ENCODE results near the gene TENM4. TPM values are rescaled to one million over a fixed set of nuclear protein-coding genes. Genes with fewer than 3 reads are reported as not detected.

Gene TENM4
- total RNA-seq, 2 experiments from 2014 or later, result not detected

- Mint-ChIP-seq H3K27me3 (ENCODE audit: low read depth) (peaks cover 10% of the 10 kb centered on the region), H3K4me3 (no peak overlapping the region), H3K36me3 (ENCODE audit: low read depth) (no peaks in the 10 kb centered on the region), H3K27ac (no peak overlapping the region), H3K9me3 (ENCODE audit: insufficient read depth) (no peaks in the 10 kb centered on the region), H3K4me1 (ENCODE audit: low read depth) (no peaks in the 10 kb centered on the region)
- ATAC-seq (no peak), DNase-seq (no peak)
- ChIA-PET POLR2A (no interaction called here), CTCF (no interaction called here)
Observed at GRCh38 chr11:78694152-78694551, 746.7 kb downstream of the TENM4 start.

DNA sequence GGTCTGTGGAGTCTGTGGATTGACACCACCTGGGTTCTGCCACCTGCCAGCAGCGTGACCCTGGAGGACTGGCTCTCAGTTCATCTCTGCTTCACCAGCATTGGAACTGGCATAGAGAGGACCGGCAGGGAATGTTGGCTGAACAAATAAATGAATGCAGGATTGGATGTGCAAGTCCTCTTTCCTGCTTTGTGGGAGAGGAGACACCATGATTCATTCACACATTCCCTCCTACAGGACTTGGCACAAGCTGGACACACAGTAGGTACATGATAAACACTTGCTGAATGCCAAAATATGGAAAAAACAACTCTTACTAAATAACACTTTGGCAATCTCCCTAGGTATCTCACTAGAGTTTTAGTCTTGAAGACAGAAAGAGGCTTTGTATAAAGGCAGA, 749.6 kb downstream of the TENM4 start:
- POLR2A ChIA-PET, result no interaction called here
- H3K27me3 Mint-ChIP-seq (ENCODE audit: low read depth), result peaks cover 10% of the 10 kb centered on the region
- DNase-seq (no peak), ATAC-seq (no peak)
- H3K36me3 Mint-ChIP-seq (ENCODE audit: low read depth), result no peaks in the 10 kb centered on the region
- H3K4me1 Mint-ChIP-seq (ENCODE audit: low read depth), result no peaks in the 10 kb centered on the region
- H3K27ac Mint-ChIP-seq, result no peak overlapping the region
- CTCF ChIA-PET, result no interaction called here
- H3K9me3 Mint-ChIP-seq (ENCODE audit: insufficient read depth), result no peaks in the 10 kb centered on the region
- no peak overlapping the region for H3K4me3 Mint-ChIP-seq

GRCh38 chr11:78690352-78690987, 750.4 kb downstream of the TENM4 start:
- Mint-ChIP-seq H3K4me1 (ENCODE audit: low read depth) (no peaks in the 10 kb centered on the region), H3K36me3 (ENCODE audit: low read depth) (no peaks in the 10 kb centered on the region), H3K4me3 (no peak overlapping the region), H3K27ac (no peak overlapping the region), H3K9me3 (ENCODE audit: insufficient read depth) (no peaks in the 10 kb centered on the region), H3K27me3 (ENCODE audit: low read depth) (peaks cover 6% of the 10 kb centered on the region)
- ATAC-seq, result no peak
- DNase-seq, result no peak
- CTCF ChIA-PET, result interaction anchor here (2.6 kb wide), 1 partner anchor 45 kb away, joined by 8 read pairs; no protein-coding TSS in a partner anchor
- POLR2A ChIA-PET, result no interaction called here

DNA sequence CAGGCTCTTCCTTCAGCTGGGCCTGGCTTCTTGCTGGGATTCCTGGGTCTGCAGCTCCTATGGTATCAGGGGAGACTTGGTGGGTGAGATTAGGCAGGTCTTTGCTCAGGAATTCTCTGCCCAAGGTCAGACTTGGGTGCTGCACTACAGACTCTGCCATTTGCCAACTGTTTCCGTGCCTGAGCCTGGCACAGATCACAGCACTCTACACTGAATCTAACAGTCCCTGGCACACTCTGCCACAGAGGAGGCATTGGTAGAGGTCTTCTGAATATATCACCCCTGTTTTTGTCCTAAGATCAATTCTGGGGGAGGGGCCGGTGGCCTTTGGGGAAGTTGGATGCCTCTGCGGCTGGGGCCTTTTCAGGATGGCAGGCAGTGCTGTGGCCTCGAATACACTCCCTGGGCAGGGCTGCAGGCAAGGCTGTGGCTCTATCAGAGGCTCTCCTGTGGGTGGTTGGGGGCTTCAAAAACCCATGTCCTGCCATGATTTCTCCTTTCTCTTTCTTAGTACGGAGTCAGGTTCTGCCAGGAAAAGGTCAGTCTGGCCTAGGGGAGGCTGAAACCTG, 751.2 kb downstream of the TENM4 start:
- Mint-ChIP-seq H3K4me3 (no peak overlapping the region), H3K4me1 (ENCODE audit: low read depth) (no peaks in the 10 kb centered on the region), H3K27ac (no peak overlapping the region), H3K27me3 (ENCODE audit: low read depth) (peaks cover 6% of the 10 kb centered on the region), H3K9me3 (ENCODE audit: insufficient read depth) (no peaks in the 10 kb centered on the region), H3K36me3 (ENCODE audit: low read depth) (no peaks in the 10 kb centered on the region)
- ChIA-PET CTCF (interaction anchor here (2.6 kb wide), 1 partner anchor 44 kb away, joined by 8 read pairs; no protein-coding TSS in a partner anchor), POLR2A (no interaction called here)
- no peak for ATAC-seq
- DNase-seq, result no peak

- ChIA-PET POLR2A (no interaction called here), CTCF (interaction anchor here (2.6 kb wide), 1 partner anchor 43 kb away, joined by 8 read pairs; no protein-coding TSS in a partner anchor)
- Mint-ChIP-seq H3K27me3 (ENCODE audit: low read depth) (peaks cover 6% of the 10 kb centered on the region), H3K36me3 (ENCODE audit: low read depth) (no peaks in the 10 kb centered on the region), H3K4me3 (no peak overlapping the region), H3K9me3 (ENCODE audit: insufficient read depth) (no peaks in the 10 kb centered on the region), H3K4me1 (ENCODE audit: low read depth) (no peaks in the 10 kb centered on the region), H3K27ac (no peak overlapping the region)
- DNase-seq, result no peak
- ATAC-seq, result no peak
Observed at GRCh38 chr11:78689101-78689500, 751.7 kb downstream of the TENM4 start.

GRCh38 chr11:78688460-78688859, 752.4 kb downstream of the TENM4 start:
- DNase-seq (no peak), ATAC-seq (no peak)
- Mint-ChIP-seq H3K27ac (no peak overlapping the region), H3K36me3 (ENCODE audit: low read depth) (no peaks in the 10 kb centered on the region), H3K9me3 (ENCODE audit: insufficient read depth) (no peaks in the 10 kb centered on the region), H3K27me3 (ENCODE audit: low read depth) (peaks cover 6% of the 10 kb centered on the region), H3K4me1 (ENCODE audit: low read depth) (no peaks in the 10 kb centered on the region), H3K4me3 (no peak overlapping the region)
- CTCF ChIA-PET, result interaction anchor here (2.6 kb wide), 1 partner anchor 43 kb away, joined by 8 read pairs; no protein-coding TSS in a partner anchor
- POLR2A ChIA-PET, result no interaction called here

GRCh38 chr11:78685156-78685555, 755.7 kb downstream of the TENM4 start:
- Mint-ChIP-seq H3K27me3 (ENCODE audit: low read depth) (no peaks in the 10 kb centered on the region), H3K4me3 (no peak overlapping the region), H3K9me3 (ENCODE audit: insufficient read depth) (no peaks in the 10 kb centered on the region), H3K27ac (no peak overlapping the region), H3K36me3 (ENCODE audit: low read depth) (no peaks in the 10 kb centered on the region), H3K4me1 (ENCODE audit: low read depth) (no peaks in the 10 kb centered on the region)
- POLR2A ChIA-PET, result no interaction called here
- no peak for DNase-seq
- no peak for ATAC-seq
- CTCF ChIA-PET, result interaction anchor here (0.6 to 1.6 kb wide), 2 partner anchors 22 to 40 kb away, joined by 3 read pairs; no protein-coding TSS in a partner anchor

GRCh38 chr11:78684377-78684776, 756.5 kb downstream of the TENM4 start:
- ATAC-seq, result no peak
- Mint-ChIP-seq H3K36me3 (ENCODE audit: low read depth) (no peaks in the 10 kb centered on the region), H3K9me3 (ENCODE audit: insufficient read depth) (no peaks in the 10 kb centered on the region), H3K4me1 (ENCODE audit: low read depth) (no peaks in the 10 kb centered on the region), H3K4me3 (no peak overlapping the region), H3K27ac (no peak overlapping the region), H3K27me3 (ENCODE audit: low read depth) (no peaks in the 10 kb centered on the region)
- ChIA-PET CTCF (interaction anchor here (0.6 to 1.6 kb wide), 2 partner anchors 21 to 39 kb away, joined by 3 read pairs; no protein-coding TSS in a partner anchor), POLR2A (no interaction called here)
- DNase-seq, result no peak

- CTCF ChIA-PET, result no interaction called here
- no peaks in the 10 kb centered on the region for H3K9me3 Mint-ChIP-seq (ENCODE audit: insufficient read depth)
- H3K27ac Mint-ChIP-seq, result no peak overlapping the region
- H3K4me3 Mint-ChIP-seq, result no peak overlapping the region
- ATAC-seq, result no peak
- no peaks in the 10 kb centered on the region for H3K27me3 Mint-ChIP-seq (ENCODE audit: low read depth)
- POLR2A ChIA-PET, result no interaction called here
- no peaks in the 10 kb centered on the region for H3K36me3 Mint-ChIP-seq (ENCODE audit: low read depth)
- no peak for DNase-seq
- no peaks in the 10 kb centered on the region for H3K4me1 Mint-ChIP-seq (ENCODE audit: low read depth)
Observed at GRCh38 chr11:78683774-78684173, 757.1 kb downstream of the TENM4 start.

- Mint-ChIP-seq H3K36me3 (ENCODE audit: low read depth) (no peaks in the 10 kb centered on the region), H3K27ac (no peak overlapping the region), H3K4me3 (no peak overlapping the region), H3K9me3 (ENCODE audit: insufficient read depth) (no peaks in the 10 kb centered on the region), H3K27me3 (ENCODE audit: low read depth) (no peaks in the 10 kb centered on the region), H3K4me1 (ENCODE audit: low read depth) (no peaks in the 10 kb centered on the region)
- DNase-seq (no peak), ATAC-seq (no peak)
- ChIA-PET CTCF (no interaction called here), POLR2A (no interaction called here)
Observed at GRCh38 chr11:78676026-78676557, 764.7 kb downstream of the TENM4 start.

- Mint-ChIP-seq H3K36me3 (ENCODE audit: low read depth) (no peaks in the 10 kb centered on the region), H3K4me1 (ENCODE audit: low read depth) (no peaks in the 10 kb centered on the region), H3K4me3 (no peak overlapping the region), H3K9me3 (ENCODE audit: insufficient read depth) (no peaks in the 10 kb centered on the region), H3K27ac (no peak overlapping the region), H3K27me3 (ENCODE audit: low read depth) (no peaks in the 10 kb centered on the region)
- ATAC-seq (no peak), DNase-seq (no peak)
- ChIA-PET CTCF (interaction anchor here (3.1 kb wide), 1 partner anchor 27 kb away, joined by 8 read pairs; no protein-coding TSS in a partner anchor), POLR2A (no interaction called here)
Observed at GRCh38 chr11:78672850-78673620, 767.8 kb downstream of the TENM4 start.

GRCh38 chr11:78669249-78669648, 771.6 kb downstream of the TENM4 start:
- CTCF ChIA-PET, result interaction anchor here (1.2 kb wide), 1 partner anchor 24 kb away, joined by 6 read pairs; no protein-coding TSS in a partner anchor
- POLR2A ChIA-PET, result no interaction called here
- no peak overlapping the region for H3K4me3 Mint-ChIP-seq
- H3K36me3 Mint-ChIP-seq (ENCODE audit: low read depth), result no peaks in the 10 kb centered on the region
- H3K4me1 Mint-ChIP-seq (ENCODE audit: low read depth), result no peaks in the 10 kb centered on the region
- no peak for ATAC-seq
- H3K9me3 Mint-ChIP-seq (ENCODE audit: insufficient read depth), result no peaks in the 10 kb centered on the region
- H3K27me3 Mint-ChIP-seq (ENCODE audit: low read depth), result no peaks in the 10 kb centered on the region
- H3K27ac Mint-ChIP-seq, result no peak overlapping the region
- DNase-seq, result no peak

All from activated CD8-positive, alpha-beta T cell treated with anti-CD3 and anti-CD28 coated beads, Interleukin-2, amount 10 ng/mL, durations not matched to agents 7 days and 5 days (primary cell).